ENCODE measurements around the gene ATRN.
"Not testable (repeated sequence)": the region's sequence is repeated elsewhere in the genome, so short reads cannot be mapped to it uniquely, and the experiment has no call there.

Gene ATRN

GRCh38 chr20:3563548-3564177 lies 92.8 kb downstream of the ATRN start:
- no peak for DNase-seq (ENCODE audit: low read depth)

DNA sequence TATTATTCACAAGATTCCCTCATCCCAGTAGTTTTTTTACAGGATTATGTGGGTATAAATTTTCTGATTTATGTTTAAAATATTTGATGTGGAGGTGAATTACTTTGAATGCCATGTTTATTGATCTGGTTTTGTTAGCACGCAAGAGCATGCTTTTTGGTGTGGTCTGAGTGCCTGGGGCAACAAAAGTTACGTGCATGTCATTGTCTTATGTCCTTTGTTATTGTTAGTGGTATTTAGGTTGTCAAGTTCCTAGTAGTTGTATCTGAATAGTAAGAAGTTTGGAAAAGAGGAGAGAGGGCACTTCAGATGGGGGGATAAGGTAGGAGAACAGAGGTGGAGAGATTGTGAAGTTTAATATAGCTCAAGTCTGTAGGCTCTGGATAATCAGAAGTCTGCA lies 95.0 kb downstream of the ATRN start:
- no peak for DNase-seq (ENCODE audit: low read depth)

- peak; percentile 38 for DNase-seq (ENCODE audit: low read depth)
Measured at GRCh38 chr20:3572151-3572550, 101.3 kb downstream of the ATRN start.

GRCh38 chr20:3576363-3576762 lies 105.5 kb downstream of the ATRN start:
- DNase-seq (ENCODE audit: low read depth), result no peak

GRCh38 chr20:3577366-3577765 lies 106.5 kb downstream of the ATRN start:
- DNase-seq (ENCODE audit: low read depth), result no peak

DNA sequence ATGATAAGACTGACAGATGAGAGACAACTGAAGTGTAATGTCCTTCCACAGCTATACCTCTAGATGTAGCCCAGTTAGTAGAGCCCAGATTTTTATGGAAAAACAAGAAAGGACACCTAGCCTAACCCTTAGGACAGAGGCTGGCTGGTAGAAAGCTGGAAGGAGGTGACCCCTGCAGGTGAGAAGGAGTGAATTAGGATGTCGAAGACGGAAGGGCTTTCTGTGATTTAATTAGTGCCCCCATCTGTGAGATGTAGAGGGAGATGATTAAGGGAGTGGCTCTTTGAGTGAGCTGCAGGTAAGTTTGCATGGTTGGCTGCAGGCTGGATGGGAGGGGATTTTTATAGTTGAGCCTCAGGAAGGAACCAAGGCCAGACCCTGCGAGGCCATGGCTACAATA lies 109.6 kb downstream of the ATRN start:
- DNase-seq (ENCODE audit: low read depth), result no peak

GRCh38 chr20:3583765-3584164 lies 112.9 kb downstream of the ATRN start:
- DNase-seq (ENCODE audit: low read depth), result no peak

GRCh38 chr20:3586093-3586492 lies 115.3 kb downstream of the ATRN start:
- DNase-seq (ENCODE audit: low read depth), result no peak

DNA sequence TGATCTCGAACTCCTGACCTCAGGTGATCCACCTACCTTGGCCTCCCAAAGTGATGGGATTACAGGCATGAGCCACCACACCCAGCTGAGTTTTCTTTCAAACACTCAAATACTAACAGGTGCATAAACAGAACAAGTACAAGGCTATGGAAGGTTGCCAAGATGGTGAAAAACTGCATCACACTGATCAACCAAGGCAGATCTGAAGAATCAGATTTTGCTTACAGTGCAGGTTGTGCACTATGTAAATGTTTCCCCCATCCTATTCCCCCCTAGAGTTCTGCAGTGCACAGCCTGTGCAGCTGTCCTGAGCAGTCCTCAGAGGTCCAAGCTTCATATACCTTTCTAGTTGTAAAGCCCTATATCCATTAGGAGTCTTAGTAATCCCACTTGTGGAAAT lies 119.3 kb downstream of the ATRN start:
- no peak for DNase-seq (ENCODE audit: low read depth)

GRCh38 chr20:3592931-3593330 lies 122.1 kb downstream of the ATRN start:
- no peak for DNase-seq (ENCODE audit: low read depth)

GRCh38 chr20:3595541-3595940 lies 124.7 kb downstream of the ATRN start:
- no peak for DNase-seq (ENCODE audit: low read depth)

- no peak for DNase-seq (ENCODE audit: low read depth)
Measured at GRCh38 chr20:3603108-3603507, 132.3 kb downstream of the ATRN start.

DNA sequence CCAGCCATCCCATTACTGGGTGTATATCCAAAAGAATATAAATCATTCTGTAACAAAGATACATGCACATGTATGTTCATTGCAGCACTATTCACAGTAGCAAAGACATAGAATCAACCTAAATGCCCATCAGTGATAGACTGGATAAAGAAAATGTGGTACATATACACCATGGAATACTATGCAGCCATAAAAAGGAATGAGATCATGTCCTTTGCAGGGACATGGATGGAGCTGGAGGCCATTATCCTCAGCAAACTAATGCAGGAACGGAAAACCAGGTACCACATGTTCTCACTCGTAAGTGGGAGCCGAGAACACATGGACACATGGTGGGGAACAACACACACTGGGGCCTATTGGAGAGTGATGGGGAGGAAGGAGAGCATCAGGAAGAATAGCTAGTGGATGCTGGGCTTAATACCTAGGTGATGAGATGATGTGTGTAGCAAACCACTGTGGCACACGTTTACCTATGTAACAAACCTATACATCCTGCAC lies 134.6 kb downstream of the ATRN start:
- not testable (repeated sequence) for DNase-seq (ENCODE audit: low read depth)

- DNase-seq (ENCODE audit: low read depth), result no peak
Measured at GRCh38 chr20:3606021-3606420, 135.2 kb downstream of the ATRN start.

GRCh38 chr20:3611901-3612300 lies 141.1 kb downstream of the ATRN start:
- DNase-seq (ENCODE audit: low read depth), result no peak

GRCh38 chr20:3612795-3613572 lies 142.2 kb downstream of the ATRN start:
- DNase-seq (ENCODE audit: low read depth), result peak; percentile 9

DNA sequence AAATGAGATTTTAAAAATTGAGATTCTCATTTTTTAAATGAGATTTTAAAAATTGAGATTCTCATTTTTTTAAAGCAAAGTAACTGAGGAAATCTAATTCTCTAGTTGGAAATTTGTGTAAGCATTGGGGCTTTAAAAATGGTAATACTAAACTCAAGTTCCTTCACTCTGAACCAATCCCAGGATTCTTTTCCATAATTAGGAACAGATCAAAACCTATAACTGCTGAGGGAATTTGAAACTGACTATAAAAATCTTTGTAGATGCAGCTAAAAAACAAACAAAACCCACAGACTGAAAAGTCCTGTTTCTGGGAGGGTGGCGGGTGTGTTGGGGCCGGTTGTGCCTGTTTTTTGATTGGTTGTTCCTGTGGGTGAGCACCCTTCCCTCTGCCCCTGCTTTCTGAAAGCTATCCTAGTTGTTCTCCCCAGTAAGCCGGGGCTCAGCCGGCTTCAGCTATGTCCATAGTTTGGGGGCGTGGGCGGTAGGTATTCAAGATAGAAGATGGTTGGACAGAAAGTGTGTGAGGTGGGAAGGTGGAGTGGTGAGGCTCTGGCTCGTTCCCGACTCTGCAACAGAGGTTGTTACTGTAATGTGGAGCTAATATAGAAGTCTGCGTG lies 143.1 kb downstream of the ATRN start:
- no peak for DNase-seq (ENCODE audit: low read depth)

DNA sequence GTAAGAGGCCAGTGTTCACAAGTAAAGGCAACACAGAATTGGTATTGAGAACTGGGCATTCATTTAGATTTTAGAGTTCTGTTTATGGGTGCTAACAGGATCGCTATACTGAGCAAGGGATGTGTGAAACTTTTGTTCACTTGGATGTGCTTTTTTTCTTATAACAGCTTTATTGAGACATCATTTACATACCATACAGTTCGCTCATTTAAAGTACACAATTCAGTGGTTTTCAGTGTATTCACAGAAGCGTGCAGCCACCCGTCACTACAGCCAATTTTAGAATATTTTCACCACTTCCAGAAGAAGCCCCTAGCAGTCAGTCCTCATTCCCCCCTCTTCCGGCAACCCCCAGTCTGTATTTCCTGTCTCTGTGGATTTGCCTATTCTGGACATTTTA lies 143.6 kb downstream of the ATRN start:
- no peak for DNase-seq (ENCODE audit: low read depth)

DNA sequence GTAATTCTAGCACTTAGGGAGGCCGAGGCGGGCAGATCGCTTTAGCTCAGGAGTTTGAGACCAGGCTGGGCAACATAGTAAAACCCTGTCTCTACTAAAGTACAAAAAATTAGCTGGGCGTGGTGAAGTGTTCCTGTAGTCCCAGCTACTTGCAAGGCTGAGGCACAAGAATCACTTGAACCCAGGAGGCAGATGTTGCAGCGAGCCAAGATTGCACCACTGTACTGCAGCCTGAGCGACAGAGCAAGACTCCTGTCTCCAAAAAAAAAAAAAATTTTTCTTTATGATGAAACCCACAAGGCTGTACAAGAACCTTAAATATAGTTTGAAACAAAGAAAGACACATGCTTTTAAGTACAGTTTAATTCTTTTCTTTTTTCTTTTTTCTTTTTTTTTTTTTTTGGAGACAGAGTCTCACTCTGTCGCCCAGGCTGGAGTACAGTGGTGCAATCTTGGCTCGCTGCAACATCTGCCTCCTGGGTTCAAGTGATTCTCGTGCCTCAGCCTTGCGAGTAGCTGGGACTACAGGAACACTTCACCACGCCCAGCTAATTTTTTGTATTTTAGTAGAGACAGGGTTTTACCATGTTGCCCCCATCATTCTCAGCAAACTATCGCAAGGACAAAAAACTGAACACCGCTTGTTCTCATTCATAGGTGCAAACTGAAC lies 144.5 kb downstream of the ATRN start:
- DNase-seq (ENCODE audit: low read depth), result not testable (repeated sequence)

- peak; percentile 1 for DNase-seq (ENCODE audit: low read depth)
Measured at GRCh38 chr20:3616250-3616649, 145.4 kb downstream of the ATRN start.

- no peak for DNase-seq (ENCODE audit: low read depth)
Measured at GRCh38 chr20:3621111-3621510, 150.3 kb downstream of the ATRN start.

DNA sequence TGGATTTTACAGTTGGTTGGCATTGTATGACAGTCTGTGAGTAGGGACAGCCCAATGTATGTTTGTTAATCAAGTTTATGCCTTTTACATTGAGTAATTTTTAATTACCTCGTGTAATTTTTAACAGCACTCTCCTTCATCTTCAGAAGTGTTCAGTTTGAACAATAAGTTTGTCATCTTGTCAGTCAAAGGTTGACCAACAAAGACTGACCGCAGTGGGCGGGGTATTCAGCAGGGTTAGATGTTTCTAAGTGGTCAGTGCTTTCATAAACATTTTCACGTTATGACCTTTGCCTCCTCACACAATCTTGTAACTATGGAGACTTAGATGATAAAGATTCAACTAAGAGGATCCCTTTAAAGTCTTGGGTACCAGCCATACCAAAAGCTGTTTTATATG lies 151.6 kb downstream of the ATRN start:
- DNase-seq (ENCODE audit: low read depth), result no peak

DNA sequence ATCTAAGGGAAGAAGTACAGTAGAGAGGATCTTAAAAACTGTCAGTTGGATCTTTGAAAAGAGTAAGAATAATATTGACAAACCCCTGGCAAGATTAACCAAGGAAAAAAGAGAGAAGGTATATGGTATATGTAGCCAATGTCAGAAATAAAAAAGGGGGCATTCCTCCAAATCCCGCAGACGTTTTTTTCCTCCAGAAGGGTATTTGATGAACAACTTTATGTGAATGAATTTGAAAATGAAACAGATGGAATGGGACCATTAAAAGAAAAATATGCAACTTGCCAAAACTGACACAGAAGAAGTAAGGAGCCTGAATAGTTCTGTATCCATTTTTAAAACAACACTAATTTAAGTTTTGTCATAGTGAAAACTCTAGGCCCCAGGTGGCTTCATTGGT lies 156.7 kb downstream of the ATRN start:
- DNase-seq (ENCODE audit: low read depth), result no peak
